Keratinocyte (primary cell): ENCODE measurements around the gene FAT4.

ENCODE experiments used
- EZH2 ChIP-seq: IDR thresholded peaks from one replicate; pipeline ENCODE4 v1.6.1; 2012; ENCODE audit warnings: inconsistent platforms, mild to moderate bottlenecking, low read length, moderate library complexity
- TF ChIP-seq, protein P1 (sequence below), 3 experiments: IDR thresholded peaks in 1 of 3; conservative IDR thresholded peaks in 1 of 3; optimal IDR thresholded peaks in 1 of 3; 2 replicates in 2 of 3; 3 replicates in 1 of 3; pipeline versions ENCODE3 to v1.5.1; 2011; ENCODE audit warnings: low read length in 3 of 3, mild to moderate bottlenecking in 3 of 3, moderate library complexity in 2 of 3, control low read depth in 1 of 3, inconsistent platforms in 1 of 3; ENCODE audit not compliant: insufficient read depth in 2 of 3; ENCODE audit errors: extremely low read depth in 1 of 3

DNA sequence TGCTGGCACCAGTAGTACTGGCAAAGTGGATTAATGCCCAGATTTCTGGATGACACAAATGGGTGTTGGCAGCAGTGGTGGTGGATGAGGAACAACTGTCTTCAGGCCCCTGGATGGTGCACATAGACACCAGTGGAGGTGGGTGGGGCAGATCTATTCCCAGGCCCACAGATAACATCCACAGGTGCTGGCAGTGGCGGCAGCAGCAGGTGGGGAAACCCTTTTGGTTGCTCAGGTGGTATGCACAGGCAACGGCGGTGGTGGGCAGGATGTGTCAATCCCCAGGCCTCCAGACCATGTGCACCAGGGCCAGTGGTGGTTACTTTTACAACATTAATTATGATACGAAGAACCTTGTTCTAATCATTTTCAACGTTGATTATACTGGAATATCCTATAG is 48.9 kb upstream of the FAT4 start:
- TF ChIP-seq, protein P1, sequence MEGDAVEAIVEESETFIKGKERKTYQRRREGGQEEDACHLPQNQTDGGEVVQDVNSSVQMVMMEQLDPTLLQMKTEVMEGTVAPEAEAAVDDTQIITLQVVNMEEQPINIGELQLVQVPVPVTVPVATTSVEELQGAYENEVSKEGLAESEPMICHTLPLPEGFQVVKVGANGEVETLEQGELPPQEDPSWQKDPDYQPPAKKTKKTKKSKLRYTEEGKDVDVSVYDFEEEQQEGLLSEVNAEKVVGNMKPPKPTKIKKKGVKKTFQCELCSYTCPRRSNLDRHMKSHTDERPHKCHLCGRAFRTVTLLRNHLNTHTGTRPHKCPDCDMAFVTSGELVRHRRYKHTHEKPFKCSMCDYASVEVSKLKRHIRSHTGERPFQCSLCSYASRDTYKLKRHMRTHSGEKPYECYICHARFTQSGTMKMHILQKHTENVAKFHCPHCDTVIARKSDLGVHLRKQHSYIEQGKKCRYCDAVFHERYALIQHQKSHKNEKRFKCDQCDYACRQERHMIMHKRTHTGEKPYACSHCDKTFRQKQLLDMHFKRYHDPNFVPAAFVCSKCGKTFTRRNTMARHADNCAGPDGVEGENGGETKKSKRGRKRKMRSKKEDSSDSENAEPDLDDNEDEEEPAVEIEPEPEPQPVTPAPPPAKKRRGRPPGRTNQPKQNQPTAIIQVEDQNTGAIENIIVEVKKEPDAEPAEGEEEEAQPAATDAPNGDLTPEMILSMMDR (optimal IDR thresholded peaks at IDR 0.05 in 1 of 3, IDR thresholded peaks at IDR 0.05 in 1 of 3, conservative IDR thresholded peaks at IDR 0.05 in 1 of 3; ENCODE audit: extremely low read depth in 1 of 3, insufficient read depth in 2 of 3, low read length in 3 of 3) = no peak
- TF ChIP-seq EZH2 = no peak
